ENCODE results near the gene BCL6. TPM values are rescaled to one million over a fixed set of nuclear protein-coding genes. Genes with fewer than 3 reads are reported as not detected.

The BCL6 gene
- total RNA-seq, 1 experiment from 2014 or later = 21.5 TPM

GRCh38 chr3:187719628-187720336, 25.5 kb downstream of the BCL6 start:
- ChIA-PET CTCF (interaction anchor here (0.6 to 1.7 kb wide), 2 partner anchors 40 to 555 kb away, joined by 3 to 4 read pairs; no protein-coding TSS in a partner anchor), POLR2A (no interaction called here)
- Histone ChIP-seq H3K4me3 (ENCODE audit: low read depth in 2 of 2, low read length in 2 of 2) (no peak overlapping the region), H3K27me3 (ENCODE audit: control insufficient read depth, insufficient read depth, low read length) (no peaks in the 10 kb centered on the region), H3K36me3 (ENCODE audit: control insufficient read depth, insufficient read depth, low read length) (peaks cover 6% of the 10 kb centered on the region), H3K4me1 (ENCODE audit: control insufficient read depth, insufficient read depth, low read length) (no peaks in the 10 kb centered on the region), H3K27ac (ENCODE audit: low read length) (no peak overlapping the region), H3K9me3 (ENCODE audit: control insufficient read depth, insufficient read depth, low read depth, low read length) (no peaks in the 10 kb centered on the region)
- in situ Hi-C loops (cut with HindIII; ENCODE audit: low pct_unique_long_range_greater_than_20kb, low sequenced_read_pairs) (no loop called here), intact Hi-C loops (cut with micrococcal nuclease; ENCODE audit: unreplicated experiment) (loop anchor here (10.0 kb wide), 1 partner anchor 885 kb away; no protein-coding TSS in a partner anchor)
- BruUV-seq (replicated peaks) = no TSS peak
- DNase-seq (ENCODE audit: low read depth, low spot score) (no peak), ATAC-seq (peak; percentile 27; the same call in 1 of the 2 replicates)
- TF ChIP-seq TCF7L2 (IDR thresholded peaks at IDR 0.05; ENCODE audit: low read depth, low read length) (no peak), REST (IDR thresholded peaks at IDR 0.05; ENCODE audit: insufficient read depth in 1 of 2, low read depth in 2 of 2, low read length in 1 of 2) (no peak), CTCF (IDR thresholded peaks at IDR 0.05) (no peak), POLR2AphosphoS5 (IDR thresholded peaks at IDR 0.05; ENCODE audit: low read depth, low read length) (no peak), SIN3A (IDR thresholded peaks at IDR 0.05; ENCODE audit: borderline replicate concordance, insufficient read depth, low read depth, low read length) (no peak)

- no peak for DNase-seq (ENCODE audit: low read depth, low spot score)
- BruUV-seq (replicated peaks) = no TSS peak
- no peak for TF ChIP-seq POLR2AphosphoS5 (IDR thresholded peaks at IDR 0.05; ENCODE audit: low read depth, low read length)
- TF ChIP-seq CTCF (IDR thresholded peaks at IDR 0.05) = no peak
- no peak for TF ChIP-seq REST (IDR thresholded peaks at IDR 0.05; ENCODE audit: insufficient read depth in 1 of 2, low read depth in 2 of 2, low read length in 1 of 2)
- Histone ChIP-seq H3K36me3 (ENCODE audit: control insufficient read depth, insufficient read depth, low read length) (peaks cover 6% of the 10 kb centered on the region), H3K9me3 (ENCODE audit: control insufficient read depth, insufficient read depth, low read depth, low read length) (no peaks in the 10 kb centered on the region), H3K4me1 (ENCODE audit: control insufficient read depth, insufficient read depth, low read length) (no peaks in the 10 kb centered on the region), H3K27ac (ENCODE audit: low read length) (no peak overlapping the region), H3K4me3 (ENCODE audit: low read depth in 2 of 2, low read length in 2 of 2) (no peak overlapping the region), H3K27me3 (ENCODE audit: control insufficient read depth, insufficient read depth, low read length) (no peaks in the 10 kb centered on the region)
- intact Hi-C loops (cut with micrococcal nuclease; ENCODE audit: unreplicated experiment) (loop anchor here (10.0 kb wide), 1 partner anchor 884 kb away; no protein-coding TSS in a partner anchor), in situ Hi-C loops (cut with HindIII; ENCODE audit: low pct_unique_long_range_greater_than_20kb, low sequenced_read_pairs) (no loop called here)
- ChIA-PET POLR2A (interaction anchor here (0.6 kb wide), 1 partner anchor 953 kb away, joined by 7 read pairs; no protein-coding TSS in a partner anchor), CTCF (interaction anchor here (1.7 kb wide), 1 partner anchor 39 kb away, joined by 3 read pairs; no protein-coding TSS in a partner anchor)
- no peak for ATAC-seq
Observed at GRCh38 chr3:187718802-187719201, 26.5 kb downstream of the BCL6 start.
